Prostate gland (tissue), 2 donors: ENCODE measurements around the gene CYTH4. TPM values are rescaled to one million over a fixed set of nuclear protein-coding genes. Genes with fewer than 3 reads are reported as not detected.

Experiments
- DNase-seq: peaks from one replicate; pipeline ENCODE4 v3.0.0-alpha.2; 2019; ENCODE audit warnings: low spot score
- H3K27ac ChIP-seq, 2 donors: fragments of 200-600 bp; sonication (generic); 2 replicates each; pipeline ENCODE4 v1.5.1; 2017 to 2019
- H3K27me3 ChIP-seq: fragments of 200-600 bp; sonication (generic); replicated peaks from 2 replicates; pipeline ENCODE4 v1.5.1; 2019; ENCODE audit not compliant: insufficient read depth
- H3K36me3 ChIP-seq, 2 donors: fragments of 200-600 bp; sonication (generic); 1 replicate in 1 of 2; 2 replicates in 1 of 2; pipeline versions ENCODE4 v1.5.1 to v1.8.1; 2017 to 2019
- H3K4me1 ChIP-seq: fragments of 200-600 bp; sonication (generic); replicated peaks from 2 replicates; pipeline ENCODE4 v1.5.1; 2019
- H3K4me3 ChIP-seq, 2 donors: fragments of 200-600 bp; sonication (generic); 2 replicates each; pipeline ENCODE4 v1.5.1; 2017 to 2019
- H3K9me3 ChIP-seq: fragments of 200-600 bp; sonication (generic); 2 replicates; pipeline ENCODE4 v1.5.1; 2017
- CTCF ChIP-seq, 4 experiments: fragments of 200-600 bp in 2 of 4; fragments of 450-650 bp in 2 of 4; sonication (generic) in 2 of 4; IDR thresholded peaks; 1 replicate in 3 of 4; 2 replicates in 1 of 4; pipeline ENCODE4 v1.5.1; 2016 to 2019; ENCODE audit warnings: antibody characterized with exemption in 4 of 4, mild to moderate bottlenecking in 2 of 4, moderate library complexity in 2 of 4
- POLR2A ChIP-seq: fragments of 450-650 bp; IDR thresholded peaks from one replicate; pipeline ENCODE4 v1.6.1; 2016; ENCODE audit warnings: antibody characterized with exemption, mild to moderate bottlenecking
- POLR2AphosphoS5 ChIP-seq: sonication (generic); formaldehyde crosslinking; IDR thresholded peaks from one replicate; pipeline ENCODE4 v1.6.1; 2017; ENCODE audit warnings: antibody characterized with exemption
- WGBS: methylation state at CpG from one replicate; pipeline ENCODE4 v1.1.5; 2018; 5-methylcytosine and 5-hydroxymethylcytosine counted together
- intact Hi-C: fragments of 100-400 bp; cut with DNase I; formaldehyde crosslinking; loops from one replicate; pipeline ENCODE4 v1.14.2; 2022
- total RNA-seq, 2 donors: library from RNA; depleted of rRNA; stranded (reverse); fragments of >200 nt; gene quantifications; one replicate each; pipeline ENCODE4 v1.1.0, GENCODE V29; 2016

Gene CYTH4
- total RNA-seq, 2 donors from 2014 or later, result 4.7 to 5.5 TPM

GRCh38 chr22:37291559-37292298, 9.4 kb downstream of the CYTH4 start:
- H3K36me3 ChIP-seq, result no peaks in the 10 kb centered on the region

GRCh38 chr22:37292641-37293040, 10.3 kb downstream of the CYTH4 start:
- intact Hi-C loops, result no loop called here
- TF ChIP-seq POLR2A, result no peak
- TF ChIP-seq POLR2AphosphoS5, result no peak
- TF ChIP-seq CTCF (IDR thresholded peaks at IDR 0.05), result no peak
- Histone ChIP-seq H3K27me3 (no peaks in the 10 kb centered on the region), H3K4me1 (no peaks in the 10 kb centered on the region), H3K9me3 (no peaks in the 10 kb centered on the region), H3K4me3 (no peak overlapping the region), H3K27ac (no peak overlapping the region), H3K36me3 (no peaks in the 10 kb centered on the region)
- 76% methylated on average over 13 of the region's 13 CpGs for WGBS
- DNase-seq, result no peak

More at GRCh38 chr22:37291559-37292298, 9.4 kb downstream of the CYTH4 start:
- Histone ChIP-seq H3K27me3 (no peaks in the 10 kb centered on the region), H3K4me1 (no peaks in the 10 kb centered on the region), H3K4me3 (no peak overlapping the region), H3K27ac (no peak overlapping the region), H3K9me3 (no peaks in the 10 kb centered on the region)
- no peak for DNase-seq
- WGBS, result 94% methylated on average over 5 of the region's 5 CpGs
- TF ChIP-seq POLR2A (no peak), POLR2AphosphoS5 (no peak), CTCF (IDR thresholded peaks at IDR 0.05) (no peak)
- intact Hi-C loops, result no loop called here

- Histone ChIP-seq H3K27me3 (no peaks in the 10 kb centered on the region), H3K9me3 (no peaks in the 10 kb centered on the region), H3K4me3 (no peak overlapping the region), H3K27ac (no peak overlapping the region), H3K36me3 (no peaks in the 10 kb centered on the region), H3K4me1 (no peaks in the 10 kb centered on the region)
- 91% methylated on average over 3 of the region's 3 CpGs for WGBS
- no peak for DNase-seq
- no peak for TF ChIP-seq CTCF (IDR thresholded peaks at IDR 0.05)
- TF ChIP-seq POLR2A, result no peak
- intact Hi-C loops, result no loop called here
These were observed 10.9 kb downstream of the CYTH4 start for GRCh38 chr22:37293172-37293571.

- H3K27ac ChIP-seq, result no peak overlapping the region
- no peaks in the 10 kb centered on the region for H3K4me1 ChIP-seq
- H3K27me3 ChIP-seq, result no peaks in the 10 kb centered on the region
- no peak for TF ChIP-seq POLR2A
- no peak for TF ChIP-seq POLR2AphosphoS5
- no peak for TF ChIP-seq CTCF (IDR thresholded peaks at IDR 0.05)
- no peak for DNase-seq
- no peak overlapping the region for H3K4me3 ChIP-seq
- 72% methylated on average over 8 of the region's 9 CpGs for WGBS
- intact Hi-C loops, result no loop called here
- no peaks in the 10 kb centered on the region for H3K36me3 ChIP-seq
- H3K9me3 ChIP-seq, result no peaks in the 10 kb centered on the region
These were observed 12.4 kb downstream of the CYTH4 start for GRCh38 chr22:37294747-37295146.

GRCh38 chr22:37295213-37295886, 13.0 kb downstream of the CYTH4 start:
- no peak for DNase-seq
- Histone ChIP-seq H3K27ac (no peak overlapping the region), H3K9me3 (no peaks in the 10 kb centered on the region), H3K4me3 (no peak overlapping the region), H3K27me3 (no peaks in the 10 kb centered on the region), H3K36me3 (no peaks in the 10 kb centered on the region), H3K4me1 (no peaks in the 10 kb centered on the region)
- 73% methylated on average over 18 of the region's 18 CpGs for WGBS
- intact Hi-C loops, result no loop called here
- TF ChIP-seq POLR2A, result no peak
- no peak for TF ChIP-seq POLR2AphosphoS5
- no peak for TF ChIP-seq CTCF (IDR thresholded peaks at IDR 0.05)
